Posterior vena cava (tissue), 2 donors: ENCODE results near the gene PAFAH1B2. TPM values are rescaled to one million over a fixed set of nuclear protein-coding genes. Genes with fewer than 3 reads are reported as not detected.

Source experiments
- DNase-seq: peaks from one replicate; pipeline ENCODE4 v3.0.0-alpha.2; 2020; ENCODE audit warnings: low spot score
- intact Hi-C, 2 donors: fragments of 100-400 bp; cut with DNase I; formaldehyde crosslinking; loops; one replicate each; pipeline versions ENCODE4 v1.14.1 to v1.14.2; 2022 to 2023
- total RNA-seq, 2 donors: library from RNA; stranded (reverse); fragmentation: NEBNext Ultra II Directional; extraction: Animal tissue kit (Norgen Biotek cat#: 25700); gene quantifications; one replicate each; pipeline ENCODE4 v1.2.1, GENCODE V29; 2021
- donor health status: DM: yes; HTN: yes; CAD: no.
- donor health status: DM: yes; HTN: yes; CAD: no.

Gene PAFAH1B2
- total RNA-seq, 2 donors from 2014 or later, result 56.4 to 61.2 TPM

- peak; percentile 41 for DNase-seq
- intact Hi-C loops, result loop anchor here in 1 of 2 donors (5.0 to 10.0 kb wide), 2 partner anchors 43 to 431 kb away; partner anchors contain the start of gene APOA5
These were observed 81.6 kb downstream of the PAFAH1B2 start for GRCh38 chr11:117225553-117226170.

Other genes starting within 250 kb of the PAFAH1B2 start
- gene SIK3, start 45.9 kb upstream of the PAFAH1B2 start, total RNA-seq, result 10 to 100 TPM; 43.8 to 53.4 TPM
- gene SIDT2, start 34.5 kb downstream of the PAFAH1B2 start, total RNA-seq, result 10 to 100 TPM; 39.2 to 49.5 TPM
- gene TAGLN, start 55.1 kb downstream of the PAFAH1B2 start, total RNA-seq, result 1,000 to 10,000 TPM; 5,409 to 9,264 TPM
- gene PCSK7, start 87.8 kb downstream of the PAFAH1B2 start, total RNA-seq, result 10 to 100 TPM; 41.9 to 48.6 TPM
- gene RNF214, start 88.4 kb downstream of the PAFAH1B2 start, total RNA-seq, result 10 to 100 TPM; 24.8 to 25.7 TPM
- 10 to 100 TPM in 1 of 2 donors, 1 to 10 TPM in 1; 9.7 to 10.1 TPM for gene BACE1-AS, start 147.1 kb downstream of the PAFAH1B2 start, total RNA-seq
- 10 to 100 TPM; 25.2 to 36.1 TPM for gene BACE1, start 172.0 kb downstream of the PAFAH1B2 start, total RNA-seq
- 10 to 100 TPM; 23.1 to 28.2 TPM for gene CEP164, start 183.6 kb downstream of the PAFAH1B2 start, total RNA-seq